GM23338 (cell line): Measurements from ENCODE around the gene VIL1. TPM values are rescaled to one million over a fixed set of nuclear protein-coding genes. Genes with fewer than 3 reads are reported as not detected.

Experiments used
- ATAC-seq: fragments of 200-7000 bp; cut with Tn5 transposase; 3 replicates; pipeline ENCODE4 v1.9.1; 2020
- DNase-seq: peaks from one replicate; pipeline ENCODE4 v3.0.0-alpha.2; 2015; ENCODE audit warnings: low spot score
- H2AFZ ChIP-seq: fragments of 200-600 bp; sonication (generic); 2 replicates; pipeline ENCODE4 v1.8.0; 2016; ENCODE audit warnings: antibody characterized with exemption, mild to moderate bottlenecking, moderate library complexity
- H3F3A ChIP-seq: fragments of 200-600 bp; sonication (generic); replicated peaks from 2 replicates; pipeline ENCODE4 v1.8.0; 2017; ENCODE audit warnings: antibody characterized with exemption, mixed run types, low read depth
- H3K27ac ChIP-seq: fragments of 200-600 bp; sonication (generic); 2 replicates; pipeline ENCODE4 v1.6.1; 2016; ENCODE audit warnings: low read depth
- H3K27me3 ChIP-seq: fragments of 200-600 bp; sonication (generic); 2 replicates; pipeline ENCODE4 v1.8.0; 2016; ENCODE audit warnings: mild to moderate bottlenecking, mixed run types, moderate library complexity; ENCODE audit not compliant: insufficient read depth
- H3K36me3 ChIP-seq: fragments of 200-600 bp; sonication (generic); 2 replicates; pipeline ENCODE4 v1.8.0; 2016; ENCODE audit warnings: mild to moderate bottlenecking; ENCODE audit not compliant: insufficient read depth
- H3K4me1 ChIP-seq: fragments of 200-600 bp; sonication (generic); 2 replicates; pipeline ENCODE4 v1.8.0; 2016; ENCODE audit warnings: mild to moderate bottlenecking, moderate library complexity; ENCODE audit not compliant: insufficient read depth
- H3K4me2 ChIP-seq: fragments of 200-600 bp; sonication (generic); 2 replicates; pipeline ENCODE4 v1.7.1; 2017; ENCODE audit warnings: mixed run types
- H3K4me3 ChIP-seq: fragments of 200-600 bp; sonication (generic); 2 replicates; pipeline ENCODE4 v1.6.1; 2016; ENCODE audit warnings: mixed run types
- H3K79me2 ChIP-seq: fragments of 200-600 bp; sonication (generic); replicated peaks from 2 replicates; pipeline ENCODE4 v1.8.0; 2017; ENCODE audit warnings: mild to moderate bottlenecking; ENCODE audit not compliant: insufficient read depth
- H3K9me2 ChIP-seq: fragments of 200-600 bp; sonication (generic); 2 replicates; pipeline ENCODE4 v1.8.0; 2017; ENCODE audit not compliant: insufficient read depth
- H4K20me1 ChIP-seq: fragments of 200-600 bp; sonication (generic); replicated peaks from 2 replicates; pipeline ENCODE4 v1.8.0; 2017; ENCODE audit warnings: mild to moderate bottlenecking; ENCODE audit not compliant: insufficient read depth
- H3K27ac Mint-ChIP-seq: 2 replicates; pipeline ENCODE4 v1.8.0; 2020; ENCODE audit warnings: inconsistent platforms, mild to moderate bottlenecking, moderate library complexity, mixed read lengths
- H3K27me3 Mint-ChIP-seq: 3 replicates; pipeline ENCODE4 v1.8.0; 2022; ENCODE audit warnings: low read depth, mild to moderate bottlenecking, moderate library complexity, mixed read lengths, inconsistent platforms; ENCODE audit not compliant: insufficient read depth, poor library complexity
- H3K36me3 Mint-ChIP-seq: 3 replicates; pipeline ENCODE4 v1.8.0; 2021; ENCODE audit warnings: low read depth, mild to moderate bottlenecking, inconsistent platforms, moderate library complexity, mixed read lengths
- H3K4me1 Mint-ChIP-seq: 3 replicates; pipeline ENCODE4 v1.8.0; 2020; ENCODE audit warnings: mild to moderate bottlenecking, inconsistent platforms, mixed read lengths
- H3K4me3 Mint-ChIP-seq: 3 replicates; pipeline ENCODE4 v1.8.0; 2021; ENCODE audit warnings: moderate library complexity, mild to moderate bottlenecking, inconsistent platforms, mixed read lengths
- H3K9me3 Mint-ChIP-seq: 3 replicates; pipeline ENCODE4 v1.8.0; 2020; ENCODE audit warnings: moderate library complexity, mild to moderate bottlenecking, inconsistent platforms, mixed read lengths
- CREB1 ChIP-seq: fragments of 250-450 bp; sonication (Bioruptor Pico); IDR thresholded peaks from 2 replicates; pipeline ENCODE4 v1.5.0; 2020; ENCODE audit warnings: low read depth, mild to moderate bottlenecking, moderate library complexity
- ETS1 ChIP-seq: IDR thresholded peaks from 2 replicates; pipeline ENCODE4 v1.6.1; 2016; ENCODE audit warnings: antibody characterized with exemption
- EZH2 ChIP-seq: fragments of 200-600 bp; sonication (generic); IDR thresholded peaks from one replicate; pipeline ENCODE4 v1.8.0; 2017; ENCODE audit warnings: antibody characterized with exemption, mild to moderate bottlenecking, low read depth; ENCODE audit not compliant: unreplicated experiment
- EZH2phosphoT487 ChIP-seq: fragments of 200-600 bp; sonication (generic); IDR thresholded peaks from one replicate; pipeline ENCODE4 v1.8.1; 2018; ENCODE audit warnings: antibody characterized with exemption; ENCODE audit not compliant: unreplicated experiment
- POLR2AphosphoS5 ChIP-seq: IDR thresholded peaks from 2 replicates; pipeline ENCODE4 v1.6.1; 2016; ENCODE audit warnings: antibody characterized with exemption, low read depth
- REST ChIP-seq: IDR thresholded peaks from one replicate; pipeline ENCODE4 v1.6.1; 2018; ENCODE audit warnings: antibody characterized with exemption; ENCODE audit not compliant: unreplicated experiment
- STAT1 ChIP-seq: IDR thresholded peaks from one replicate; pipeline ENCODE4 v1.6.1; 2016; ENCODE audit warnings: antibody characterized with exemption; ENCODE audit not compliant: unreplicated experiment
- ZNF114 ChIP-seq: fragments of 250-450 bp; sonication (Bioruptor Pico); IDR thresholded peaks from 2 replicates; pipeline ENCODE4 v1.5.0; 2020; ENCODE audit warnings: mild to moderate bottlenecking, moderate library complexity
- ZNF331 ChIP-seq: fragments of 250-450 bp; sonication (Bioruptor Pico); IDR thresholded peaks from 2 replicates; pipeline ENCODE4 v1.5.0; 2020; ENCODE audit warnings: low read depth, mild to moderate bottlenecking, moderate library complexity
- ZNF462 ChIP-seq: fragments of 250-450 bp; sonication (Bioruptor Pico); IDR thresholded peaks from 2 replicates; pipeline ENCODE4 v1.5.0; 2020; ENCODE audit warnings: mild to moderate bottlenecking, moderate library complexity
- polyA plus RNA-seq: library from polyadenylated mRNA; unstranded; fragments of >200 nt; fragmentation: Nextera tagmentation; extraction: Ambion mirVana; gene quantifications from 2 replicates; pipeline ENCODE4 v1.2.1, GENCODE V29; 2016
- total RNA-seq: library from RNA; depleted of rRNA; stranded (reverse); fragments of >200 nt; shearing (Covaris generic); gene quantifications from 2 replicates; pipeline ENCODE4 v1.2.3, GENCODE V29; 2014
- TF ChIP-seq, protein P1 (sequence below), 2 experiments: fragments of 200-600 bp in 1 of 2; sonication (generic) in 1 of 2; conservative IDR thresholded peaks; 2 replicates each; pipeline versions ENCODE4 v1.5.1 to v1.6.1; 2016 to 2017; ENCODE audit warnings: antibody characterized with exemption in 2 of 2, low read depth in 2 of 2, mild to moderate bottlenecking in 2 of 2, moderate library complexity in 1 of 2

The VIL1 gene
- total and polyA plus RNA-seq, 2 experiments from 2014 or later = 3.5 to 5.9 TPM

GRCh38 chr2:218371983-218372350, 47.0 kb upstream of the VIL1 start:
- Histone ChIP-seq H3K9me2 (no peaks in the 10 kb centered on the region), H3F3A (peaks cover 8% of the 10 kb centered on the region; the same call in 1 of the 2 replicates), H3K36me3 (no peaks in the 10 kb centered on the region), H3K4me3 (no peak overlapping the region), H4K20me1 (no peaks in the 10 kb centered on the region), H3K27me3 (no peaks in the 10 kb centered on the region), H2AFZ (no peak overlapping the region), H3K79me2 (no peaks in the 10 kb centered on the region), H3K4me1 (no peaks in the 10 kb centered on the region), H3K4me2 (no peak overlapping the region), H3K27ac (no peak overlapping the region)
- no peaks in the 10 kb centered on the region for H3K36me3 Mint-ChIP-seq
- no peaks in the 10 kb centered on the region for H3K9me3 Mint-ChIP-seq
- ATAC-seq (no peak), DNase-seq (no peak)
- H3K4me1 Mint-ChIP-seq = peaks cover 4% of the 10 kb centered on the region; the same call in 2 of the 3 replicates
- TF ChIP-seq STAT1 (no peak), ETS1 (no peak), EZH2 (no peak), REST (no peak), POLR2AphosphoS5 (no peak), EZH2phosphoT487 (no peak), ZNF331 (CRISPR knock-in tag) (no peak), ZNF462 (CRISPR knock-in tag) (no peak), CREB1 (no peak), ZNF114 (no peak)
- TF ChIP-seq, protein P1, sequence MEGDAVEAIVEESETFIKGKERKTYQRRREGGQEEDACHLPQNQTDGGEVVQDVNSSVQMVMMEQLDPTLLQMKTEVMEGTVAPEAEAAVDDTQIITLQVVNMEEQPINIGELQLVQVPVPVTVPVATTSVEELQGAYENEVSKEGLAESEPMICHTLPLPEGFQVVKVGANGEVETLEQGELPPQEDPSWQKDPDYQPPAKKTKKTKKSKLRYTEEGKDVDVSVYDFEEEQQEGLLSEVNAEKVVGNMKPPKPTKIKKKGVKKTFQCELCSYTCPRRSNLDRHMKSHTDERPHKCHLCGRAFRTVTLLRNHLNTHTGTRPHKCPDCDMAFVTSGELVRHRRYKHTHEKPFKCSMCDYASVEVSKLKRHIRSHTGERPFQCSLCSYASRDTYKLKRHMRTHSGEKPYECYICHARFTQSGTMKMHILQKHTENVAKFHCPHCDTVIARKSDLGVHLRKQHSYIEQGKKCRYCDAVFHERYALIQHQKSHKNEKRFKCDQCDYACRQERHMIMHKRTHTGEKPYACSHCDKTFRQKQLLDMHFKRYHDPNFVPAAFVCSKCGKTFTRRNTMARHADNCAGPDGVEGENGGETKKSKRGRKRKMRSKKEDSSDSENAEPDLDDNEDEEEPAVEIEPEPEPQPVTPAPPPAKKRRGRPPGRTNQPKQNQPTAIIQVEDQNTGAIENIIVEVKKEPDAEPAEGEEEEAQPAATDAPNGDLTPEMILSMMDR (conservative IDR thresholded peaks at IDR 0.05; ENCODE audit: low read depth in 2 of 2) = no peak
- peaks cover 15% of the 10 kb centered on the region for H3K27me3 Mint-ChIP-seq
- H3K27ac Mint-ChIP-seq = no peak overlapping the region
- no peak overlapping the region for H3K4me3 Mint-ChIP-seq
